Thymus (tissue), 11 donors: ENCODE data around the gene THAP10. TPM values are rescaled to one million over a fixed set of nuclear protein-coding genes. Genes with fewer than 3 reads are reported as not detected.
A peak's percentile ranks its signal among the peaks of the same experiment; 100 is the strongest.
"Not testable (repeated sequence)": the region's sequence is repeated elsewhere in the genome, so short reads cannot be mapped to it uniquely, and the experiment has no call there.

Source experiments
- DNase-seq, 9 donors: peaks; one replicate each; pipeline ENCODE4 v3.0.0-alpha.2; 2013; ENCODE audit warnings: low spot score in 9 of 9, low read depth in 6 of 9, missing footprints in 1 of 9
- H3K27ac ChIP-seq, 2 donors: one replicate each; pipeline ENCODE4 v1.5.1; 2013; ENCODE audit warnings: control low read depth in 1 of 2, low read depth in 1 of 2, low read length in 1 of 2, mild to moderate bottlenecking in 1 of 2, moderate library complexity in 1 of 2
- H3K27me3 ChIP-seq, 2 donors: one replicate each; pipeline ENCODE4 v1.5.1; 2013; ENCODE audit warnings: low read length in 1 of 2; ENCODE audit not compliant: control insufficient read depth in 2 of 2, insufficient read depth in 1 of 2
- H3K36me3 ChIP-seq, 2 donors: one replicate each; pipeline ENCODE4 v1.5.1; 2013; ENCODE audit warnings: low read length in 1 of 2, mild to moderate bottlenecking in 1 of 2, moderate library complexity in 1 of 2; ENCODE audit not compliant: control insufficient read depth in 2 of 2, insufficient read depth in 2 of 2
- H3K4me1 ChIP-seq, 2 donors: one replicate each; pipeline ENCODE4 v1.5.1; 2013; ENCODE audit warnings: low read length in 2 of 2; ENCODE audit not compliant: control insufficient read depth in 2 of 2, insufficient read depth in 2 of 2
- H3K4me3 ChIP-seq, 2 donors: one replicate each; pipeline ENCODE4 v1.5.1; 2013; ENCODE audit warnings: low read length in 2 of 2, control low read depth in 1 of 2, mild to moderate bottlenecking in 1 of 2
- H3K9me3 ChIP-seq, 2 donors: one replicate each; pipeline ENCODE4 v1.5.1; 2013; ENCODE audit warnings: low read length in 1 of 2, mild to moderate bottlenecking in 1 of 2; ENCODE audit not compliant: control insufficient read depth in 2 of 2, insufficient read depth in 1 of 2
- WGBS: extraction: QIAGEN DNeasy Blood & Tissue Kit; methylation state at CpG from one replicate; pipeline ENCODE4 v1.1.7; 2013; 5-methylcytosine and 5-hydroxymethylcytosine counted together
- polyA plus RNA-seq: library from polyadenylated mRNA; stranded (reverse); fragments of 200-250 nt; gene quantifications from one replicate; pipeline ENCODE4 v1.2.3, GENCODE V29; 2013
- total RNA-seq: library from RNA; stranded (reverse); fragments of 120-200 nt; gene quantifications from one replicate; pipeline ENCODE4 v1.2.4, GENCODE V29; 2013
- donor health status: healthy.

THAP10 gene
- total and polyA plus RNA-seq, 2 donors: 0.52 to 1.6 TPM

- no peaks in the 10 kb centered on the region for H3K9me3 ChIP-seq
- DNase-seq: no peak
- H3K4me3 ChIP-seq: no peak overlapping the region
- no peak overlapping the region for H3K27ac ChIP-seq
- H3K4me1 ChIP-seq: no peaks in the 10 kb centered on the region
- H3K36me3 ChIP-seq: no peaks in the 10 kb centered on the region
- H3K27me3 ChIP-seq: no peaks in the 10 kb centered on the region
Measured at GRCh38 chr15:70870051-70870450, 22.2 kb downstream of the THAP10 start.

GRCh38 chr15:70869346-70869745 lies 22.9 kb downstream of the THAP10 start:
- DNase-seq: no peak
- H3K36me3 ChIP-seq: no peaks in the 10 kb centered on the region
- no peaks in the 10 kb centered on the region for H3K4me1 ChIP-seq
- H3K27me3 ChIP-seq: no peaks in the 10 kb centered on the region
- WGBS: 97% methylated on average over 3 of the region's 3 CpGs
- H3K9me3 ChIP-seq: no peaks in the 10 kb centered on the region
- H3K4me3 ChIP-seq: no peak overlapping the region
- H3K27ac ChIP-seq: no peak overlapping the region

GRCh38 chr15:70867911-70868467 lies 24.2 kb downstream of the THAP10 start:
- Histone ChIP-seq H3K27ac (peak overlapping the region in 1 of 2 donors; percentile 65), H3K36me3 (no peaks in the 10 kb centered on the region), H3K9me3 (no peaks in the 10 kb centered on the region), H3K4me1 (no peaks in the 10 kb centered on the region), H3K27me3 (no peaks in the 10 kb centered on the region), H3K4me3 (no peak overlapping the region)
- peak in 1 of 9 donors; percentile 9 for DNase-seq
- WGBS: 94% methylated on average over 6 of the region's 6 CpGs

GRCh38 chr15:70866982-70867641 lies 25.1 kb downstream of the THAP10 start:
- Histone ChIP-seq H3K27me3 (no peaks in the 10 kb centered on the region), H3K9me3 (no peaks in the 10 kb centered on the region), H3K4me1 (no peaks in the 10 kb centered on the region), H3K36me3 (no peaks in the 10 kb centered on the region), H3K27ac (no peak overlapping the region), H3K4me3 (no peak overlapping the region)
- no peak for DNase-seq
- WGBS: 94% methylated on average over 5 of the region's 5 CpGs

- 94% methylated on average over 4 of the region's 4 CpGs for WGBS
- H3K4me1 ChIP-seq: no peaks in the 10 kb centered on the region
Measured at GRCh38 chr15:70863450-70864218, 28.6 kb downstream of the THAP10 start.

GRCh38 chr15:70859998-70860397 lies 32.2 kb downstream of the THAP10 start:
- Histone ChIP-seq H3K4me3 (no peak overlapping the region), H3K9me3 (no peaks in the 10 kb centered on the region), H3K36me3 (no peaks in the 10 kb centered on the region), H3K27ac (no peak overlapping the region), H3K27me3 (peaks cover 0 to 14% of the 10 kb centered on the region in 2 donors), H3K4me1 (no peaks in the 10 kb centered on the region)
- no peak for DNase-seq
- WGBS: 95% methylated on average over 11 of the region's 11 CpGs

More at GRCh38 chr15:70863450-70864218, 28.6 kb downstream of the THAP10 start:
- H3K27ac ChIP-seq: no peak overlapping the region
- H3K9me3 ChIP-seq: no peaks in the 10 kb centered on the region
- no peak overlapping the region for H3K4me3 ChIP-seq
- H3K27me3 ChIP-seq: no peaks in the 10 kb centered on the region
- DNase-seq: no peak
- H3K36me3 ChIP-seq: no peaks in the 10 kb centered on the region

- WGBS: 96% methylated on average over 14 of the region's 14 CpGs
- peaks cover 4 to 20% of the 10 kb centered on the region in 2 donors for H3K27me3 ChIP-seq
- no peak overlapping the region for H3K27ac ChIP-seq
- H3K4me3 ChIP-seq: no peak overlapping the region
- H3K4me1 ChIP-seq: peaks cover 0 to 1% of the 10 kb centered on the region in 2 donors
- H3K9me3 ChIP-seq: no peaks in the 10 kb centered on the region
- DNase-seq: no peak
- no peaks in the 10 kb centered on the region for H3K36me3 ChIP-seq
Measured at GRCh38 chr15:70859322-70859908, 32.8 kb downstream of the THAP10 start.

- H3K27me3 ChIP-seq: peaks cover 9 to 25% of the 10 kb centered on the region in 2 donors
- WGBS: 99% methylated on average over 9 of the region's 9 CpGs
- H3K4me1 ChIP-seq, H3K27ac ChIP-seq, DNase-seq, H3K36me3 ChIP-seq, H3K9me3 ChIP-seq, H3K4me3 ChIP-seq: not testable (repeated sequence)
Measured at GRCh38 chr15:70858614-70859321, 33.5 kb downstream of the THAP10 start.
